GM04503 (cell line): Measurements from ENCODE around the gene TTC39B.

Source experiments
- DNase-seq: peaks from one replicate; pipeline ENCODE4 v3.0.0-alpha.2; 2012; ENCODE audit warnings: low read depth

TTC39B gene

DNA sequence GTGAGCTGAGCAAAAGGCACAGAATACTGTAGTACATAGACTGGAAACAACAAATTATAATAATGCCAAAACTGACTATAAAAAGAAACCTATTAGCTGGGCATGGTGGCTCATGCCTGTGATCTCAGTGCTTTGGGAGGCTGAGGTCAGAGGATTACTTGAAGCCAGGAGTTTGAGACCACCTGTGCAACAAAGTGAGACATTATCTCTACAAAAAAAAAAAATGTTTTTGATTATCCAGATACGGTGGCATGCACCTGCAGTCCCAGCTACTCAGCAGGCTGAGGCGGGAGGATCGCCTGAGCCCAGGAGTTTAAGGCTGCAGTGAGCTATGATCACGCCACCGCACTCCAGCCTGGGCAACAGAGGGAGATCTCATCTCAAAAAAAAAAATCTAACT, 175.9 kb downstream of the TTC39B start:
- DNase-seq = no peak

GRCh38 chr9:15127831-15128230, 179.2 kb downstream of the TTC39B start:
- DNase-seq = no peak

DNA sequence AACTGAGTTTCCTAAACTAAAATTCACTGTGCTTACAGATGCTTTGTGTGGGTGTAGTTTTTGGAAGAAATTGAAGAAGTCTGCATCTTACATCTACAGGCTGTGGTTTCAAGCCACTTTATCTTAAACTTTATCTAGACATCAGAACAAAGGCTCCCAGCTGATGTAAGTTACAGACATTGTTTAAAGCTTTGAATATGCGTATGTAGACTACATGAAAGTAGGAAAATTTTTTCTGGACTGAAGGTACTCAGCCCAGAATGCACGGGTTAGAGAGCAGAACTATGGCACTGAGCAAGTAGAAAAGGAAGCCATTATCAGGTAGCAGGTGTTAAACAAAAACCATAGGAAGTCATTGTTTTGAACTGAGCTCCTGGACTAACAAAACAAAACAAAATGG, 185.4 kb downstream of the TTC39B start:
- no peak for DNase-seq

DNA sequence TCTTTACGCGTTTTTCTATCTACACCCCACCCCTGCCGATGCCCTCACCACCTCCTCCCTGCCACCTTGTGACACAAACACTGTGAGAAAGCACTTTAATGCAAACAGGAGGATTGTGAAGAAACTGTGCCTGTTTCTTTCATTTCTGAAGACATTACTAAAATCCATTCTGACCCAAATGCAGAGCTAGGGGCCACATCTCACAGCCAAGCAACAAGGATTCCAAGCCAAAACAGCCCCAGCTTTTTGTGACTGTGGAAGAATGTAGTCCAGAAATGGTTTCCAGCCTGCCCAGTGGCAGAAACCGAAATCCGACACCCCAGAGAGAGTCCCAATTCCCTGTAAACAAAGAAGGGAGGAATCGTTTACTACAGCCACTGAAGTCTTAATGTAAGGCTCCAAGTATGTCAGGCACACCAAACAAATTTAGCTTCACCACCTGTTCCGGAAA, 190.9 kb downstream of the TTC39B start:
- DNase-seq = no peak

GRCh38 chr9:15115702-15116101, 191.3 kb downstream of the TTC39B start:
- DNase-seq = no peak

DNA sequence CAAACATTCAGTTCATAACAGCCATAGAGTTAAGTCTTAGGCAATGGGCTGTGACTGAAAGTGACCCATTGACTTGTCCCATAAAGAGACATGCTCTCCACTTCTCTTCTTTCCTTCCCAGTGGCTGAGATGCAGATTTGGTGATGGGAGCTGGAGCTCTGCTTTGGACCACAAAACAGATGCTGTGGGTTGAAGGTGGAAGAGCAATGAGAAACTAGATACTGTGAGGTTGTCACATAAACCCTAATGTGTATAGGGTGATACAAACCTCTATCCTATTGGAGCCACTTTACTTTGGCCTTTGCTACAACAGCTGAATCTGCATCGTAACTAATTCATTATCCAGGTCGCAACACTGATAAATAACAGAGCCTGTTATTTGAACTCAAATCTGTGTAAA, 192.0 kb downstream of the TTC39B start:
- no peak for DNase-seq
